HCT116 (cell line): ENCODE data around the gene ABCC10. TPM values are rescaled to one million over a fixed set of nuclear protein-coding genes. Genes with fewer than 3 reads are reported as not detected.

Source experiments
- ATAC-seq: fragments of 200-7000 bp; cut with Tn5 transposase; 2 replicates; pipeline ENCODE4 v1.9.1; 2020; ENCODE audit warnings: mild to moderate bottlenecking, moderate library complexity
- BruUV-seq: library from RNA; stranded (reverse); fragments of 400-500 nt; replicated peaks from 2 replicates; lab custom pipeline; 2021; lab: Mats Ljungman, UMichigan
- CTCF ChIA-PET: fragments of 300-600 bp; sonication (Branson Sonifier 250); formaldehyde crosslinking; loops from one replicate; lab custom pipeline; 2021; ENCODE audit warnings: antibody characterized with exemption; lab: Charles Lee
- POLR2A ChIA-PET: fragments of 300-600, 350-600 bp; sonication (Branson Sonifier 250); formaldehyde crosslinking; loops from one replicate; lab custom pipeline; 2021; ENCODE audit warnings: antibody characterized with exemption; lab: Charles Lee
- RAD21 ChIA-PET, 2 experiments: fragments of 300-600 bp; sonication (Branson Sonifier 250); formaldehyde crosslinking; loops; one replicate each; lab custom pipeline; 2023; ENCODE audit warnings: low total read pairs in 2 of 2; ENCODE audit not compliant: uncharacterized antibody in 2 of 2, unreplicated experiment in 2 of 2, low non-redundant PET in 1 of 2; lab: Charles Lee
- DNase-seq: peaks from one replicate; pipeline ENCODE4 v3.0.0-alpha.2; 2010; ENCODE audit warnings: low read depth, low spot score
- H2AFZ ChIP-seq: fragments of 200-600 bp; shearing (Covaris generic), sonication (generic); 2 replicates; pipeline ENCODE4 v1.6.1; 2017; ENCODE audit warnings: low read depth, mixed run types, mixed read lengths, antibody characterized with exemption, low read length; ENCODE audit not compliant: poor library complexity, severe bottlenecking
- H3K27ac ChIP-seq: 2 replicates; pipeline ENCODE4 v1.5.1; 2012; ENCODE audit warnings: low read depth, low read length
- H3K27me3 ChIP-seq: fragments of 200-600 bp; sonication (generic); 2 replicates; pipeline ENCODE4 v1.6.1; 2016; ENCODE audit warnings: mixed run types, low read length, mixed read lengths; ENCODE audit not compliant: insufficient read depth
- H3K36me3 ChIP-seq, 2 experiments: fragments of 200-500 bp in 1 of 2; fragments of 200-600 bp in 1 of 2; sonication (Bioruptor generic) in 1 of 2; sonication (generic) in 1 of 2; 2 replicates each; pipeline versions ENCODE4 v1.5.1 to v1.6.1; 2014 to 2016; ENCODE audit warnings: low read length in 2 of 2, inconsistent platforms in 1 of 2, mixed read lengths in 1 of 2, mixed run types in 1 of 2; ENCODE audit not compliant: insufficient read depth in 2 of 2, control insufficient read depth in 1 of 2
- H3K4me1 ChIP-seq, 2 experiments: fragments of 200-600 bp in 1 of 2; sonication (generic) in 1 of 2; 2 replicates each; pipeline versions ENCODE4 v1.5.1 to v1.6.1; 2012 to 2017; ENCODE audit warnings: low read length in 2 of 2, inconsistent platforms in 1 of 2, mild to moderate bottlenecking in 1 of 2, mixed read lengths in 1 of 2, mixed run types in 1 of 2, moderate library complexity in 1 of 2; ENCODE audit not compliant: insufficient read depth in 2 of 2, control insufficient read depth in 1 of 2
- H3K4me2 ChIP-seq: fragments of 200-600 bp; sonication (generic); 2 replicates; pipeline ENCODE4 v1.6.1; 2017; ENCODE audit warnings: mixed run types, low read length, mixed read lengths
- H3K4me3 ChIP-seq, 2 experiments: fragments of 200-600 bp in 1 of 2; sonication (generic) in 1 of 2; replicated peaks in 1 of 2; 2 replicates each; pipeline ENCODE4 v1.5.1; 2011 to 2016; ENCODE audit warnings: low read length in 2 of 2, control low read depth in 1 of 2, low read depth in 1 of 2, mild to moderate bottlenecking in 1 of 2, mixed read lengths in 1 of 2, mixed run types in 1 of 2
- H3K79me2 ChIP-seq: fragments of 200-600 bp; sonication (generic); 2 replicates; pipeline ENCODE4 v1.6.1; 2017; ENCODE audit warnings: mild to moderate bottlenecking, mixed run types, low read length, moderate library complexity, mixed read lengths; ENCODE audit not compliant: insufficient read depth
- H3K9ac ChIP-seq: fragments of 200-600 bp; sonication (generic); 2 replicates; pipeline ENCODE4 v1.6.1; 2016; ENCODE audit warnings: low read length, mixed read lengths
- H3K9me2 ChIP-seq: fragments of 200-600 bp; sonication (generic), shearing (Covaris generic); 2 replicates; pipeline ENCODE4 v1.6.1; 2017; ENCODE audit warnings: mixed run types, mild to moderate bottlenecking, moderate library complexity; ENCODE audit not compliant: insufficient read depth
- H3K9me3 ChIP-seq, 2 experiments: fragments of 200-500 bp in 1 of 2; fragments of 200-600 bp in 1 of 2; sonication (Bioruptor generic) in 1 of 2; sonication (generic) in 1 of 2; 2 replicates each; pipeline ENCODE4 v1.6.1; 2014 to 2017; ENCODE audit warnings: low read length in 2 of 2, mixed read lengths in 2 of 2, inconsistent platforms in 1 of 2, low read depth in 1 of 2, mild to moderate bottlenecking in 1 of 2, mixed run types in 1 of 2, moderate library complexity in 1 of 2; ENCODE audit not compliant: control insufficient read depth in 1 of 2, insufficient read depth in 1 of 2
- H4K20me1 ChIP-seq: fragments of 200-600 bp; sonication (generic), shearing (Covaris generic); 2 replicates; pipeline ENCODE4 v1.6.1; 2017; ENCODE audit warnings: mixed run types, mild to moderate bottlenecking, moderate library complexity; ENCODE audit not compliant: insufficient read depth
- ATF3 ChIP-seq: IDR thresholded peaks from 2 replicates; pipeline ENCODE4 v1.6.1; 2012
- CBX3 ChIP-seq: IDR thresholded peaks from 2 replicates; pipeline ENCODE4 v1.6.1; 2012; ENCODE audit warnings: low read depth
- CTCF ChIP-seq, 3 experiments: fragments of 200-600 bp in 1 of 3; sonication (generic) in 1 of 3; IDR thresholded peaks in 2 of 3; conservative IDR thresholded peaks in 1 of 3; 2 replicates each; pipeline ENCODE4 v1.5.1; 2012 to 2017; ENCODE audit warnings: low read depth in 2 of 3, low read length in 2 of 3, antibody characterized with exemption in 1 of 3, borderline replicate concordance in 1 of 3, control low read depth in 1 of 3, mild to moderate bottlenecking in 1 of 3, mixed read lengths in 1 of 3, mixed run types in 1 of 3, moderate library complexity in 1 of 3; ENCODE audit not compliant: insufficient read depth in 1 of 3
- ELF1 ChIP-seq: IDR thresholded peaks from 2 replicates; pipeline ENCODE4 v1.6.1; 2012; ENCODE audit warnings: low read depth, borderline replicate concordance
- EZH2 ChIP-seq: fragments of 200-600 bp; sonication (generic); IDR thresholded peaks from 2 replicates; pipeline ENCODE4 v1.6.1; 2017; ENCODE audit warnings: antibody characterized with exemption, mixed run types
- EZH2phosphoT487 ChIP-seq: fragments of 200-600 bp; IDR thresholded peaks from 2 replicates; pipeline ENCODE4 v1.6.1; 2018; ENCODE audit warnings: antibody characterized with exemption, borderline replicate concordance
- POLR2AphosphoS5 ChIP-seq: IDR thresholded peaks from 2 replicates; pipeline ENCODE4 v1.6.1; 2011; ENCODE audit warnings: mild to moderate bottlenecking, low read depth, low read length, moderate library complexity
- RAD21 ChIP-seq: IDR thresholded peaks from 2 replicates; pipeline ENCODE4 v1.6.1; 2012; ENCODE audit warnings: low read depth, mild to moderate bottlenecking
- SIN3A ChIP-seq: IDR thresholded peaks from 2 replicates; pipeline ENCODE4 v1.6.1; 2012; ENCODE audit warnings: low read depth
- SRF ChIP-seq: IDR thresholded peaks from 2 replicates; pipeline ENCODE4 v1.6.1; 2012; ENCODE audit warnings: low read depth
- YY1 ChIP-seq: IDR thresholded peaks from 2 replicates; pipeline ENCODE4 v1.6.1; 2011; ENCODE audit warnings: low read length, low read depth, moderate library complexity, mild to moderate bottlenecking; ENCODE audit not compliant: insufficient replicate concordance; ENCODE audit errors: extremely low read depth
- ZFX ChIP-seq: fragments of 450-650 bp; IDR thresholded peaks from 2 replicates; pipeline ENCODE4 v1.6.1; 2017
- ZNF274 ChIP-seq: fragments of 200-500 bp; sonication (Bioruptor generic); IDR thresholded peaks from 2 replicates; pipeline ENCODE4 v1.6.1; 2014; ENCODE audit warnings: mild to moderate bottlenecking, low read depth, low read length, inconsistent platforms
- intact Hi-C: fragments of 100-400 bp; cut with micrococcal nuclease; formaldehyde crosslinking; loops from 2 replicates; pipeline ENCODE4 v1.10.0; 2022
- total RNA-seq: library from RNA; stranded (reverse); gene quantifications from one replicate; pipeline ENCODE4 v1.2.1, GENCODE V29; 2021; ENCODE audit not compliant: unreplicated experiment
- TF ChIP-seq, protein P1 (sequence below): IDR thresholded peaks from 2 replicates; pipeline ENCODE4 v1.6.1; 2012

ABCC10 gene
- total RNA-seq, 1 experiment from 2014 or later, result 29.9 TPM

GRCh38 chr6:43434001-43434840 is 6.9 kb downstream of the ABCC10 start:
- Histone ChIP-seq H3K4me1 (peaks cover 12 to 18% of the 10 kb centered on the region in 2 experiments), H2AFZ (no peak overlapping the region), H4K20me1 (no peaks in the 10 kb centered on the region), H3K4me2 (no peak overlapping the region), H3K9me2 (no peaks in the 10 kb centered on the region), H3K36me3 (no peaks in the 10 kb centered on the region), H3K4me3 (no peak overlapping the region), H3K79me2 (no peaks in the 10 kb centered on the region), H3K27me3 (no peaks in the 10 kb centered on the region), H3K9ac (no peak overlapping the region), H3K9me3 (no peaks in the 10 kb centered on the region), H3K27ac (no peak overlapping the region)
- TF ChIP-seq POLR2AphosphoS5 (no peak), RAD21 (no peak), ZNF274 (no peak), SIN3A (no peak), ZFX (no peak), EZH2 (no peak), CTCF (IDR thresholded peaks at IDR 0.05 in 2 of 3, conservative IDR thresholded peaks at IDR 0.05 in 1 of 3; ENCODE audit: borderline replicate concordance in 1 of 3, insufficient read depth in 1 of 3, low read depth in 2 of 3, low read length in 2 of 3) (no peak), YY1 (no peak), EZH2phosphoT487 (no peak), ELF1 (no peak), SRF (no peak), ATF3 (no peak), CBX3 (no peak)
- TF ChIP-seq, protein P1, sequence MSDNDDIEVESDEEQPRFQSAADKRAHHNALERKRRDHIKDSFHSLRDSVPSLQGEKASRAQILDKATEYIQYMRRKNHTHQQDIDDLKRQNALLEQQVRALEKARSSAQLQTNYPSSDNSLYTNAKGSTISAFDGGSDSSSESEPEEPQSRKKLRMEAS, result no peak
- ChIA-PET CTCF (no interaction called here), POLR2A (no interaction called here), RAD21 (no interaction called here)
- ATAC-seq (no peak), DNase-seq (no peak)
- intact Hi-C loops, result no loop called here
- BruUV-seq, result no TSS peak
